Keratinocyte (primary cell): ENCODE results near the gene ERRFI1. TPM values are rescaled to one million over a fixed set of nuclear protein-coding genes. Genes with fewer than 3 reads are reported as not detected.

Experiments
- DNase-seq: peaks from one replicate; pipeline ENCODE4 v3.0.0-alpha.2; 2011; ENCODE audit warnings: low read depth, missing footprints, low spot score
- FAIRE-seq: peaks from 2 replicates; lab custom pipeline; 2011; peaks lifted over from hg19 to GRCh38; lab: Jason Lieb, UNC
- H2AFZ ChIP-seq: 2 replicates; pipeline ENCODE4 v1.6.0; 2012; ENCODE audit warnings: low read length, control low read depth, inconsistent platforms; ENCODE audit not compliant: control insufficient read depth
- H3K27ac ChIP-seq: 2 replicates; pipeline ENCODE4 v1.5.1; 2011; ENCODE audit warnings: low read length; ENCODE audit not compliant: control insufficient read depth, insufficient read depth
- H3K27me3 ChIP-seq: 3 replicates; pipeline ENCODE4 v1.6.0; 2011; ENCODE audit warnings: low read length; ENCODE audit not compliant: control insufficient read depth, insufficient read depth; ENCODE audit errors: extremely low read depth
- H3K36me3 ChIP-seq, 2 experiments: 2 replicates in 1 of 2; 3 replicates in 1 of 2; pipeline ENCODE4 v1.5.1; 2011; ENCODE audit warnings: low read length in 2 of 2, mild to moderate bottlenecking in 1 of 2; ENCODE audit not compliant: control insufficient read depth in 2 of 2, insufficient read depth in 2 of 2; ENCODE audit errors: extremely low read depth in 1 of 2
- H3K4me1 ChIP-seq: 3 replicates; pipeline ENCODE4 v1.5.1; 2011; ENCODE audit warnings: low read length; ENCODE audit not compliant: control insufficient read depth, insufficient read depth; ENCODE audit errors: extremely low read depth
- H3K4me2 ChIP-seq: 3 replicates; pipeline ENCODE4 v1.6.0; 2011; ENCODE audit warnings: low read depth, low read length; ENCODE audit not compliant: control insufficient read depth, insufficient read depth; ENCODE audit errors: extremely low read depth
- H3K4me3 ChIP-seq, 3 experiments: fragments of 200-600 bp in 1 of 3; sonication (generic) in 1 of 3; 2 replicates in 2 of 3; 3 replicates in 1 of 3; pipeline ENCODE4 v1.5.1; 2011 to 2016; ENCODE audit warnings: low read length in 3 of 3, mild to moderate bottlenecking in 3 of 3, control low read depth in 2 of 3, inconsistent platforms in 1 of 3, low read depth in 1 of 3, mixed read lengths in 1 of 3, mixed run types in 1 of 3, moderate library complexity in 1 of 3; ENCODE audit not compliant: control insufficient read depth in 2 of 3, insufficient read depth in 2 of 3; ENCODE audit errors: extremely low read depth in 1 of 3
- H3K79me2 ChIP-seq: 2 replicates; pipeline ENCODE4 v1.6.0; 2012; ENCODE audit warnings: low read length; ENCODE audit not compliant: control insufficient read depth, insufficient read depth
- H3K9ac ChIP-seq: 3 replicates; pipeline ENCODE4 v1.6.0; 2011; ENCODE audit warnings: low read length; ENCODE audit not compliant: control insufficient read depth, insufficient read depth; ENCODE audit errors: extremely low read depth
- H3K9me1 ChIP-seq: 3 replicates; pipeline ENCODE4 v1.6.0; 2011; ENCODE audit warnings: low read length; ENCODE audit not compliant: control insufficient read depth, insufficient read depth; ENCODE audit errors: extremely low read depth
- H3K9me3 ChIP-seq: 2 replicates; pipeline ENCODE4 v1.5.1; 2012; ENCODE audit warnings: low read depth, low read length; ENCODE audit not compliant: control insufficient read depth
- H4K20me1 ChIP-seq: 3 replicates; pipeline ENCODE4 v1.6.0; 2011; ENCODE audit warnings: low read length; ENCODE audit not compliant: control insufficient read depth, insufficient read depth; ENCODE audit errors: extremely low read depth
- CTCF ChIP-seq, 3 experiments: IDR thresholded peaks in 1 of 3; conservative IDR thresholded peaks in 1 of 3; optimal IDR thresholded peaks in 1 of 3; 2 replicates in 2 of 3; 3 replicates in 1 of 3; pipeline versions ENCODE3 to v1.5.1; 2011; ENCODE audit warnings: low read length in 3 of 3, mild to moderate bottlenecking in 3 of 3, moderate library complexity in 2 of 3, control low read depth in 1 of 3, inconsistent platforms in 1 of 3; ENCODE audit not compliant: insufficient read depth in 2 of 3; ENCODE audit errors: extremely low read depth in 1 of 3
- EZH2 ChIP-seq: IDR thresholded peaks from one replicate; pipeline ENCODE4 v1.6.1; 2012; ENCODE audit warnings: inconsistent platforms, mild to moderate bottlenecking, low read length, moderate library complexity
- dilution Hi-C: fragments of 300-500 bp; cut with MboI; formaldehyde crosslinking; loops from one replicate; pipeline ENCODE4 v1.7.0; 2020; ENCODE audit warnings: low sequenced_read_pairs; ENCODE audit not compliant: extremely low pct_ligation_motif_present
- polyA plus RNA-seq, 5 experiments: library from polyadenylated mRNA; depleted of rRNA in 3 of 5; stranded (reverse) in 3 of 5; stranded (forward) in 1 of 5; unstranded in 1 of 5; fragments of >200 nt; gene quantifications; 1 replicate in 1 of 5; 2 replicates in 3 of 5; 3 replicates in 1 of 5; pipeline versions ENCODE4 v1.2.1 to v1.2.3, GENCODE V29; 2011 to 2012; ENCODE audit warnings: missing spikeins in 2 of 5, low read depth in 1 of 5, low replicate concordance in 1 of 5

The ERRFI1 gene
- polyA plus RNA-seq, 1 donor (not counting 4 experiments of a cell fraction or from before 2014, with no cell fraction given), result 130 TPM

GRCh38 chr1:8055973-8056372, 29.9 kb upstream of the ERRFI1 start:
- Histone ChIP-seq H3K27me3 (no peaks in the 10 kb centered on the region), H2AFZ (no peak overlapping the region), H4K20me1 (no peaks in the 10 kb centered on the region), H3K79me2 (no peaks in the 10 kb centered on the region), H3K9me1 (no peaks in the 10 kb centered on the region), H3K4me3 (no peak overlapping the region), H3K36me3 (no peaks in the 10 kb centered on the region), H3K9ac (no peak overlapping the region), H3K4me2 (no peak overlapping the region), H3K4me1 (peaks cover 13% of the 10 kb centered on the region), H3K27ac (peak overlapping the region; percentile 0), H3K9me3 (no peaks in the 10 kb centered on the region)
- TF ChIP-seq CTCF (optimal IDR thresholded peaks at IDR 0.05 in 1 of 3, IDR thresholded peaks at IDR 0.05 in 1 of 3, conservative IDR thresholded peaks at IDR 0.05 in 1 of 3; ENCODE audit: extremely low read depth in 1 of 3, insufficient read depth in 2 of 3, low read length in 3 of 3), result no peak
- TF ChIP-seq EZH2, result no peak
- FAIRE-seq (peak; percentile 77), DNase-seq (no peak)
- dilution Hi-C loops, result no loop called here

GRCh38 chr1:8053878-8054567, 27.9 kb upstream of the ERRFI1 start:
- Histone ChIP-seq H3K9me3 (no peaks in the 10 kb centered on the region), H4K20me1 (no peaks in the 10 kb centered on the region), H3K79me2 (no peaks in the 10 kb centered on the region), H3K4me3 (no peak overlapping the region), H3K27ac (no peak overlapping the region), H3K4me1 (peaks cover 11% of the 10 kb centered on the region), H2AFZ (no peak overlapping the region), H3K9me1 (no peaks in the 10 kb centered on the region), H3K9ac (no peak overlapping the region), H3K36me3 (no peaks in the 10 kb centered on the region), H3K27me3 (no peaks in the 10 kb centered on the region), H3K4me2 (no peak overlapping the region)
- dilution Hi-C loops, result no loop called here
- TF ChIP-seq EZH2, result no peak
- TF ChIP-seq CTCF (optimal IDR thresholded peaks at IDR 0.05 in 1 of 3, IDR thresholded peaks at IDR 0.05 in 1 of 3, conservative IDR thresholded peaks at IDR 0.05 in 1 of 3; ENCODE audit: extremely low read depth in 1 of 3, insufficient read depth in 2 of 3, low read length in 3 of 3), result no peak
- DNase-seq, result no peak
- no peak for FAIRE-seq
